Measurements from ENCODE around the gene ARL15.

The ARL15 gene

DNA sequence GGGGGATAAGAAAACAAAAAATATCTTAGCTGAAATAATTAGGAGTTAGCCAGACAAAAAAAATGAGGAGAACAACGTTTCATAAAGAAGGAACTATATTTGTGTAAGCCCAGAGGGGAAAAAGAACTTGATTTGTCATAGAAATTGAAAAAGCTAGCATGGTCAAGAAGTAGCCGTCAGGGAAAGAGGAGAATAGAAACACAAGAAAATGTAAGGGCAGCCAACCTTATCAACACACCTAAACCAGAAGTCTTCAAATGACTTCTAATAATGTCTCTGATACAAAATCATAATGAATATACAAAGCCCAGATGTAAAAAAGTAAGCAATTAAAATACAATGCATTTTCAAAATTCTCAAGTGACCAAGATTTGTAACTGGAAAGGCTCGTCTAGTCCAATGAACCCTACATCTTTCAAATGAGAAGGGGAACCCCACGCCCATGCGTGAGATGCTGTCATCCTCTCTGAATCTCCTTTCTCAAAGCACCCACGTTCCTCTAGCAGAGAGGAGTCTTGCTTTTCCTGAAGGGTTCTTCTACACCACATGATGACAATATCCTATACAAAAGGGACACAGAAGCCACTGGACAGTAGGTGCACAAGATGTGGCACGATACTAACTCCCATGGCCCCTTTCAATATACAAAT, 103.7 kb downstream of the ARL15 start:
- no peak for DNase-seq (ENCODE audit: low read depth)

DNA sequence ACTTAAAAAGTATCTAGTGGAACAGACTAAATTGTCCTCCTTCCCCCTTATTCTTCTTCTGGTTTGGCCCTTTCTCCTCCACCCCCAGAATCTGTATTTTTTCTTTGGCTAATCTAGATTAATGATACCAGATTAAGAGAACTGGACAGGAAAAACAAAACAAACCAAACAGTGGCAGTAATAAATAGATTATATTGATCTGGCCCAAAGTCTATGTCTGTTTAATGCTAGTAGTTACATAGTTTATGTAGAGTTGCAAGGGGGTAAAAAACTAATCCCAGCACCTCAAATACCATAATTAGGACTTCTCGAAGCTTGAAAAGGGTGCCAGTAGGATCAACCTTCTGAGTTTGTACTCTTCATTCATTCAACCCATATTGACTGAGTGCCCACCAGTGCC, 104.5 kb downstream of the ARL15 start:
- DNase-seq (ENCODE audit: low read depth): no peak

DNA sequence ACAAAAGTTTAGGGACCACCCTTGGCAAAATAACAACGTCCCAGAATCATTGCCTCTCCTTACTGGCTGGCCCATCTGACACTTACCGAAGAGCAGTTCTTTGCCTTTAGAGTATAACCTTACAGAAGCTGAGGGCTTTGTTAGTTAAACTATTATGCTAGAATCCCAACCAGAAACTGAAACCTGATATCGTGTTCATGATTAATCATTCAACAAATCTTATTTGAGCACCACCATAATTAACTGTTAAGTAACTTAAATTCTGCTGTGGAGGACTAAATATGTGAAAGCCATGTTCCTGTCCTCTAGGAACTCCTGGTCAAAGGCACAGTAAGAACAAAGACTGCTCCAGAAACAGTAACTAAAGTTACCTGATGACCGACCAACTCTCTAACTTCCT, 104.9 kb downstream of the ARL15 start:
- DNase-seq (ENCODE audit: low read depth): no peak

DNA sequence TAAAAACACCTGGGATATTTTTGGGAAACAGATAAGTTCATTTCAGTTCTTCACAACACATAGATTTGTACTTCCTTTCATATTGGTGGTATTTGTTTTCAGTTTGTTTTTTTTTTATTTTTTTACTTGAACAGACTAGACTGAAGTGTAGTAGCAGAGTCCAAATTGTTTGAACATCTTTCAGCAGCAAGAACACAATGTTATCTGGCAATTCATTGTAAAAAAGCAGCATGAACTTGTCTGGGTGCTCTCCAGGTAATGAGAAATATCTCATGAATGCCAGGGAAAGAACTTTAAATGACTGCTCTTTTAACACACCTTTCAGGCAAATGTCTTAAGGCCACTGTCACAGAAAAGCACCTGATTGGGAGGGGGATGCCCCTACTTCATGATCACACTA, 113.4 kb downstream of the ARL15 start:
- no peak for DNase-seq (ENCODE audit: low read depth)

DNA sequence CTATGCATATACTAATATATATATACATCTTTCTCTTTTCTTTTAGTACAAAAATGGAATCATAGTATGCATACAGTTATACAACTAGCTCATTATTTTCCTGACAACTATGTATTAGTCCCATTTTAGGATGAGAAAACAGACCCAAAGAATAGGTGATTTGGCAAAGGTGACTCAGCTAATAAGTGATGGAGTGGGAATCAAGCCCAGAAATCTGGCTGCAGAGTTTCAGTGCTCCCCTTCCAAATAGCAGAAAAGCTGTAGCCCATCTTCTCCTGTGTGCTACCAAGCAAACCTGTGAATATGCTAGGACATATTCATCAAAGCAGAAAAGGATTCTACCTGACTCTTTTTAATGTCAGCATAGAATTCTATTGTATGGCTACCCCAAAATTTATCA, 114.7 kb downstream of the ARL15 start:
- no peak for DNase-seq (ENCODE audit: low read depth)

DNA sequence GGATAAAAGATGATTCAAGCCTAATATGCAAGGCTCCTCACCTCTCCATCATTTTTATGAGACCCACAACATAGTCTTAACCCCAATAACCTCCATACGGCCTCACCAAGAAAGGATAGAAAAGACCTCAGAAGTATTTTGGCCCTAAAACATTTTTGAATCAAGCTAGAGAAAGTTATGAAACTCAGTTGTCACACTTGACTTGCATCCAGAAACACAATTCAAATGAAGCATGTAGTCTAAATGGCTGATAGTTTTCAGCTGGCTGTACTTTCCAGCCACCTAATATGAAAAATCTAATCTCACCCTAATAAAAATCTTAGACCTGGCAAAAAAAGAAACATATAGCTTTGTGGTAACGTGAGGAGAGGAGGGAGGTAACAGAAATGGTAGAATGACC, 116.1 kb downstream of the ARL15 start:
- DNase-seq (ENCODE audit: low read depth): no peak

DNA sequence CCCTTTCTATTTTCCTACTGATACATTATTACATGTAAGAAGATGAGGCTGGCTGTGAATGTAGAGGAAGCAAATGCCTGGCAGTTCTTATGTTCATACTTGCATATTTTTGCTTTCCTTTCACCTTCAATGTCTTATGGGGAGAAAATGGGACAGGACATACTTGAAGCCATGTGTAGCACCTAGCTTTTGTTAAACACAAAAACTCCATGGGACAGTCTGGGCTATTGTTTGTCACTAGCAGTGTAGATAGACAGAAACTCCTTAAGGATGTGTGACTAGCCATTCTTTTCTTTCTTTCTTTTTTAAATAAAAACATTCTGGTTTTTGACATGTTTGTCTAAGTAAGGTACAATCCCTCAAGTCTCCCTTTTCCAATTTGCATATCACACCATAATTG, 122.7 kb downstream of the ARL15 start:
- DNase-seq (ENCODE audit: low read depth): no peak

DNA sequence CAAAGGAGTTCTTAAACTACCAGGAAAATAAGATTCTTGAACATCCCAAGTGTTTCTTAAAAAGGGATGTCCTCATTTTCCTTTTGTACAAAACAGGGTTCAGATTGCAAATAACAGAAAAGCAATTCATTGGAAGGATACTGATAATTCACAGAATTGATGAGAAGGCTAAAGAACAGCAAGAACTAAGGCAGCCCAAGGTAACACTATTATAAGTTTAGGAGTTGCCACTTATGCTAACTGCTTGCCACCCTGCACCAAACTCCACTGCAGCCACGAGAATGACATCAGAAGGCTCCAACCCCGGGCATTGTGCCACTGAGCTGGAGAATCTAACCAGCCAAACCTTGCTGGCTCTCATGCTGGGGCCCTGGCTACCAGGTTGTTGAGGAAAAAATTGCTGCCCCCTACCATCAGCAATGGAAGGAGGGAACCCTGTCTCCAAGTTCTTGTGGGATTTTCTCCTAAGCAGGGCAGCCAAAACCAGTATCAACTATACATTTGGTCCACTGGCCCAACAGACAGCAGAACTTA, 123.4 kb downstream of the ARL15 start:
- no peak for DNase-seq (ENCODE audit: low read depth)

DNA sequence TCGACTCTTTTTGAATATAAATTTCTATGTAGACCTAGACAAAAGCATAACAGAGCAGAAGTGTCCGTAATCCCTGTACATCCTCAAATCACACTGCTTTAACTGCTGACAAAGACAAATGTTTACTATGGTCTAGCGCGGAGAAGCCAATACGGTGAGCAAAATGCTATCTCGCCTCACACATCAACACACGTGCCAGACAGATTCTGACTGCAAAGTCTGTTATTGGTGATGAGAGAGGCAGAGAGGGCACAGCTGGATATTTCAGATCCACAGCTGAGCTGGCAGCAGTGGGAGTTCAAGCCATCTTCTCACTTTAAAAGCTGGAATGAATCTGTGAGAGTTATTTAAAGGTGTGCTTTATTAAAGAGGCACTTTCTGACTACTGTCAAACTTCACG, 124.3 kb downstream of the ARL15 start:
- no peak for DNase-seq (ENCODE audit: low read depth)

DNA sequence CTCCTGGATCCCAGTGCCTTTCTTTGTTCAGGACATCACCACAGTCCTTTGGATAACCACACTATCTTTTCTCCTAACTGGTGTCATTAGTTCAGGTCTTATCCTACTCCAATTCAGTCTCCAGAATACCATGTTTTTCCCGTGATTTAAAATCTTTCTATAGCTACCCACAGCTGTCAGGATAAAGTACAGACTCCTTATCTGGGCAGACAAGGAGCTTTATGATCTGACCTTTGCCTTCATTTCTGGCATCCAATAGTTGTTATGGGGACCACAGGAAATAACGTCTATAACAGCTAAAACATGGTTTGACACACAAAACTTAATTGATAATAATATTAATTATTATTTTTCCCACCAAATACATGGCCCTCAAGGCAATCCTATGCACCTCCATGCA, 125.6 kb downstream of the ARL15 start:
- DNase-seq (ENCODE audit: low read depth): no peak

DNA sequence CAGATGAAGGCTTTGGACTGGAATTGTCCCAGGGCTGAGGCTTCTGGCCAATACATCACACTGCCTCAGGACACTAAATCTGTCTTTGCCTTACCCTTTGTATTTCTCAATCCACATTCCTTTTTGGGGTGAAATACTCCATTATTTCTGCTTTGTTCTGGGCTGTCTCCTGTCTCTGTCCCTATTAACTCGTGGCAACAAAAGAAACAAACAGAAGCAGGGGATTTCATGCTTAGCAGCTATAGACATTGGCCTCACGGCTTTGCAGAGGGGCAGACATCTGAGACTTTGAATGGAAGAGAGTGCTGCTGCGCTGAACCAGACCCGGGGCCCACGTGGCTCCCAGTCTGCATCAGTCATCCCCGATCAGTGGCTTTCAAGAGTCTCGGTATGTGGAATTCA, 129.7 kb downstream of the ARL15 start:
- no peak for DNase-seq (ENCODE audit: low read depth)

DNA sequence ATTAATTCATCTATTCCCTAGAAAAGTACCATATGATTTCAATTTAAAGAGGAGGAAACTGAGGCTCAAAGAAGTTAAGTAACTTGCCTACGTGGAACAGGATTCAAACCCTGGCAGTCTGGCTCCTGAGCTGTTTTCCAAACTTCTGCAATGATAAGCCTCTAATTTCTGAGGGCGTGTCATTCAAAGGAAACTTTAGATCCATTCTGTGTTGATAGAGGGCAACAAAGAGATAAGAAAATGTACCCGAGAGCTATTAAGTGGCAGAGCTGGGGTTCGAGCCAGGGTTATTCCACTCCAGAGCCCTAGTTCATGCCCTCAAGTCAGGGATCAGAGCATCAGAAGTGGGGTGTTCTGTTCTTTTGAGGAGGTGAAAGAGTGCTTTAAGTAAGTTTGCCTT, 131.4 kb downstream of the ARL15 start:
- no peak for DNase-seq (ENCODE audit: low read depth)

DNA sequence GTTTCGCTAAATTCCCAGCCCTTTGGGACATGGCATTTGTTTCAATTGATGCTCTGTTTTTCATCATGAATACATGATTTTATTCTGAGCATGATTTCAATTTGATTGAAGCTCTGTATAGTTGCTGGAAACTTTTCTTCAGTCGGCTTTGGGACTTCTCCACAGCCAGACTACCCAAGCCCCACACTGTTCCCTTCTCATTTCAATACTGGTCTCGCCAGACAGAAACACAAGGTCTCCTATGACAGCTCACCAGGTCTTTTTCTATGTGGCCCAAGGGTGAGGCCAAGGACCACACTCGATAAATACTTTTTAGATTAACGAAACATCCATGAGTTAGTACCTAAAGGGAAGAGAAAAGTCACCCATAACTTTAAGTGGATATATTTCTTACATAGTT, 132.2 kb downstream of the ARL15 start:
- DNase-seq (ENCODE audit: low read depth): no peak

DNA sequence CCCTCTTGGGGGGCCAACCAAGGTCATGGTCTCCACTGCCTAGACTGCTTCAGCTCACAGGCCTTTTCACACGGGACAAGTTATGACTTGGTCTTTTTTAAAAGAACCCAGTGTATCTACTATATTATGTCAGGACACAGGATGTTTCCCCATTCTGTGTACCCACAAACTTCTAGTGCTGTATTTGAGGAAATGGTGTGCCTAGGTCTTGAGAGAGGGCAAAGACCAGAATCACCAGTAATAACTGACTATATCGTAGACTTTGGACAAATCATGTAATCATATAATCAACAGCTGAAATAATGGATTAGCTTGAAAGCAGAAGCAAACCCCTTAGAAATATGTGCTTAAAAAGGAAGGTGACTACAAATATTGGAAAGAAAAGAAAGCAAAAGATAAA, 133.3 kb downstream of the ARL15 start:
- DNase-seq (ENCODE audit: low read depth): no peak

DNA sequence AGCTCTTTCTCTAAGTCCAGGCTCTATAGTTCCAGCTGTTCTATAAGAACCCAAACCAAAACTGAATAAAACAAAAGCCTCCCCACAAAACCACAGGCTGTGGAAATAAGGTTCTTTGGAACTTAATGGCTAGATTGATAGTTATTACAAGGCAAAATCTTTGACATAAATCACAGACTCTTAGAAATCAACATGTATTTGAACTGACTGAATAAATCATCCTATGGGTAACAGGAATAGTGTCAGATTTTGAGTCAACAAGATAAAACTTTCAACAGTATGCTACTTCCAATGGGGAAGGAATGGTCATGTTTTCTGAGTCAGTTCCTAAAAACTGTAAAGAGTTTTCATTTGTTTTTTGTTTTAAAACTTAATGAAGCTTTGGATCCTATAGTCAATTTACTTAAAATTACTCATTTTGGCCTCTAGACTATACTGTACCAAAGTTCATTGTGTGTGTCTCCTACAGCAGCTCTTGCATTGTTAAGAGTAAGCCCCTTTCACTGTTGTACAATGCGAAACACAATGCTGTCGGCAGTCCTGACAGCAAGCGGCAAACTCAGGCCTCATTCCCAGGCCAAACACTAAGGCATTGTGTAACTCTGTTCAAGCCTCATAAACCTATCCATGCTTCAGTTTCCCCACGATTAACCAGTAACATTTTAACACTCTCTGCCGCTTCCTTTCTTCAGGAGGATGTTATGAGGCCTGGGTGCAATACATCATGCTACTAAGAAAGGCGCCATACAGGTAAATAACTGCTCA, 134.1 kb downstream of the ARL15 start:
- no peak for DNase-seq (ENCODE audit: low read depth)

DNA sequence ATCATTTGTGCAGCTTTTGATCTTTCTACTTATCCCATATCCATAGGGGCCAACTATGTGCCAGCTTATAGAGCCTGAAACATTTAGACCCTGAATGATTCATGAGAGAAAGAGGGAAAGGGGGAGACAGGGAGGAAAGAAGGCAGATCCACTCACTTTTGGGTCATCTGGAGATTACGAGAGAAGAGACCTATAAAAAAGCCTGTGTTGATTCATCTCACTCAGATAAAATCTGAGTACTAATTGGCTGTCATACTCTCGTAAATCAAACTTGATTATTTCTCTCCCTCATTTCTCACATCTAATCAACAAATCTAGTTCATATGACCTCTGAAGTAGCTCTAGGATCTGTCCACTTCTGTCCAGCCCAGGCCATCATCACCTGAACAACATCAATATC, 137.1 kb downstream of the ARL15 start:
- DNase-seq (ENCODE audit: low read depth): no peak

DNA sequence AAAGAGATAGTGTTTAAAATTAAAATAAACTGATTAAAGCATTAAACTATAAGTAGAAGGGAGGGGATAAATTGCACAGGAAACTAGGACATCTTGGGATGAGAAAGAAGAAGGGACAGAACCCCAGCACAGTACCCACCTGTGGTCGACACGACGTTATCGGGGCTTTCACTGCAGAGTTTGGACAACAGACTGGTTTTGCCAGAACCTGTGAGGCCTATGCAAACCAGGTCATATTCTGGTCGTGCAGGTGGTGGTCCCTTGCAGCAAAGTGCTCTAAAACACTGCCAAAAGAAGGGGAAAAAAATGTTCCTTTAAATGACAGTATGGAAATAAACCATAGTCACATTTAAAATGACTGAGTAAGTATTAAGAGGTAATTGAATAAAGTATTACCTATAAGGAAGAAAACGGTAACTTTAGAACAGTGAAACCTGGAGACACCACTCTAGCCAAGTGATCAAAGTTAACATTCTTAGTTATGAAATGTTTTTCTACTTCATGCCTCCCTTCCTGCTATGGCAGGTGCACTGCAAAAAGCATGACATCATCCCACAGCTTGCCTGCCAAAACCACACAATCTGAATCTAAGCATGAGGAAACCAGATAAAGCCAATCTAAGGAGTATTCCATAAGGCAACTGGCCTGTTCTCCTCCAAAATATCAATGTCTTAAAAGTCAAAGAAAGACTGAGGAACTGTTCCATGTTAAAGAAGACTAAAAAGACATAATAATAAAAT, 138.6 kb downstream of the ARL15 start:
- DNase-seq (ENCODE audit: low read depth): no peak

DNA sequence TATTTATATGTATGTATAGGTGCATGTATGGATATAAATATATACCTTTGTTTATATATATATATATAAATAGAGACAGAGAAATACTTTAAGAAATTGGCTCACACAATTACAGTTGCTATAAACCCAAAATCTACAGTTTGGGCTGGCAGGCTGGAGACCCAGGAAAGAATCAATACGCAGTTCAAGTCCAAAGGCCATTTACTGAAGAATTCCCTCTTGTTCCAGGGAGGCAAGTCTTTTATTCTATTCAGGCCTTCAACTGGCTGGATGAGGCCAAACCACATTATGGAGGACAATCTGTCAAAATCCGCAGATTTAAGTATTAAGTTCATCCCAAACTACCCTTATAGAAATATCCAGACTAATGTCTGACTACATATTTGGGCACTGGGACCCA, 144.7 kb downstream of the ARL15 start:
- no peak for DNase-seq (ENCODE audit: low read depth)

DNA sequence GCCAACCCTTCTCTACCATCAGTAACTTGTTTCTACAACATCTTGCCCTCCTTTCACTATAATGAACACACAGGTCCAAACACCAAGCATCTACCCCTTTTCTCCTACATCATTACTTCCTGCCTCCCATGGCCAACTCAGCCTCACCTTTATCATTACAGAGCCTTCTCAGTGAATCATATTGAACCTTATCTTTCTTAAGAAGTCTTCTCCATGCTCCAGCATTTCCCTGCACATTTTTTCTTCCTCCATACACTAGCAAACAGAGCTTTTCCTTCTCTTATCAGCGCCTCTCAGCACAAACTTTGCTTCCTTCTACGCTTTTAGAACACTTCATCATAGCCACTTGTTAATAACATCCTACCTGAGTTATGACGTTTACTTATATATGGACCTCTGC, 148.2 kb downstream of the ARL15 start:
- DNase-seq (ENCODE audit: low read depth): no peak

DNA sequence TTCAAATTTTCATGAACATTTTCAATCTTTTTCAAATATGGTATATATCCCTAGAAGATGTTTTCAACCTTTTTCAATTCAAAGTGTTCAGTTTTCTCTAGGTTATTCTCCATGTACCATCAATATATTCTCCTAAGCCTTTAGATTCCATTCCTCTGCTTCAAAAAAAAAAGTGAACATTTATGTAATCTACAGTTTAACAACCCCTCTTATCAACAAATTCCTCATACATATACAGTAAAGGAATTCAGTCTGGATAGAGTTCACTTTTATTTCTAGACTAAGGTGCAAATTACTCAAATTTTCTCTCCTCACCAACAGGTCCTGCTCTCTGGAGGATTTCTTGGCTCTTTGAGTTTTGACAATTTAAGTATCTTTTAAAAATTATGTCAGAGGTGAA, 150.0 kb downstream of the ARL15 start:
- DNase-seq (ENCODE audit: low read depth): no peak

DNA sequence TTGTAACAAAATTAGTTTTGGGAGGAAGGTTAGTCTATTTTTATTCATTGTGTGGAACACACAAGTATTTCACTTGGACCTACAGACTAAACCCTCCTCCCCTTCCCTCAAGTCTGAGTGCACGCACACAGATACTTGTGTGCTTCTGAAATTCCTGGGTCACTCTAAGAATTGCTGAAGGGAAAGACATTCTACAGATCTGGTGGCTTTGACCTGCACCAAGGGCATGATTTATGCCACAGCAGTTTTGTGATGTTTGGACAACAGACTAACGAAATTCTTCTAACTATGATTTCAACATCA, 150.5 kb downstream of the ARL15 start:
- DNase-seq (ENCODE audit: low read depth): no peak

DNA sequence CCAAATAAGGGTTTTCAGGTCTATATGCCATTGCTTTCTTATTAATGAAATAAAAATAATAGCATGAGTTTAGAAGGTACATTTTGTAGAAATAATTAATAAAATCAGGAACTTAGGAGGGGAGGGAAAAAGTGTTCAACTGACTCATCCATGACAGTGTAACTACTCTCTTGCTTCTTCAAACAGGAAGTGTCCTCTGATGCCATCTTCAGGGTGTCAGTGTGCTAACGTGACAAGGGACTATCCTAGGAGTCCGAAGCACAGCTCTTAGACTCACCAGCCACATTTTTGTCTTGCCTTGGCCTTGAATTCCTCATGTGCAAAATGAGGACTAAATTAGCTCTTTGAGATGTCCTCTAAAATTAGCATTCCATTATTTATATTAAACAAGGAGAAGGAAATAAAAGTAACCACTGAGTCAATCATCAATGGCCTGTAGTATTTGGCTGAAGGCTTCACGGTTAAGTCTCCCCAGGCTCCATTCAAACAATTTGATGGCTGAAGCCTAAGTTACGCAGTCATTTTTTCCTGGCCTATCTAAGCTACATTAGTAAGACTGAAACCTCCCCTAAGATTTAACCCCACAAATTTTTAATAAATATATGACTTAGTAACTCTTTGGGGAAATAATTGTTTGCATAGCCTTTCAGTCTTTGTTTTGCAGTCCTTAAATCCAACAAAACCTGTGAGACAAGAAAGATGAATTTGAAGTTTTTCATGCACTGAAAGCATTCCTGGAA, 151.1 kb downstream of the ARL15 start:
- no peak for DNase-seq (ENCODE audit: low read depth)

DNA sequence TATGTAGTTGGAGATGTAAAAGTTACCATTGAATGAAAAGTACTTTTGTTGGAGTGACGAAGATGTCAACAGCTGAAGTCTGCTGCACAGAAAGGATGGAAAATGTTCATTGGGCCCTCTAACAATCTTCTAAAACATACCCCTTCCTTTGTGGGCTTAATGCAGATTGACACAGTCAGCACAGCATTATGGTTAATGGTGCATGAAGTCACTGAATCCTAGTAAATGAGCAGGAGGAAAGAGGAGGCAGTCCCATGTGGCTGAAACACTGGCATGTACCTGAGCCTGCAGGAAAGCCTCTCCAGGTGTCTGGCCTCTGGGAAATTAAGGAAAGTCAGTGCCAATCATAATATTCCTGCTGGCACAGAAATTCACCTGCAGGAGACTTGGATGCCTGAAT, 153.8 kb downstream of the ARL15 start:
- no peak for DNase-seq (ENCODE audit: low read depth)
